Epidermal melanocyte (primary cell): ENCODE measurements around the gene ANKDD1A.

Experiments used
- DNase-seq: peaks from one replicate; pipeline ENCODE4 v3.0.0; 2011; ENCODE audit warnings: low spot score; ENCODE audit not compliant: insufficient read length

Gene ANKDD1A

GRCh38 chr15:64961013-64961412 is 49.3 kb downstream of the ANKDD1A start:
- no peak for DNase-seq

GRCh38 chr15:64969401-64969800 is 57.7 kb downstream of the ANKDD1A start:
- DNase-seq, result no peak

GRCh38 chr15:64970698-64971097 is 59.0 kb downstream of the ANKDD1A start:
- no peak for DNase-seq

DNA sequence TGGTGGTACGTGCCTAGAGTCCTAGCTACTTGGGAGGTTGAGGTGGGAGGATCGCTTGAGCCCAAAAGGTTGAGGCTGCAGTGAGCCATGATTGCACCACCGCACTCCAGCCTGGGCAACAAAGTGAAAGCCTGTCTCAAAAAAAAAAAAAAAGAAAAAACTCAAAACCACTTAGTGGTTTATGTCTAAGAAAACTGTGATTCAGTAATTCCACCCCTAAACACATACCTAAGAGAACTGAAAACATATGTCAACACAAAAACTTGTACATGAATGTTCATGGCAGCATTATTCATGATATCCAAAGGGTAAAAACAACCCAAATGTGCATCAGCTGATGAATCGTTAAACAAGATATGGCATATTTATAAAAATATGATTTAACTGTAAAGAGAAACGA is 63.7 kb downstream of the ANKDD1A start:
- DNase-seq, result no peak

GRCh38 chr15:64979252-64979710 is 67.6 kb downstream of the ANKDD1A start:
- DNase-seq, result no peak

- DNase-seq, result no peak
These were observed 70.2 kb downstream of the ANKDD1A start for GRCh38 chr15:64981812-64982431.

DNA sequence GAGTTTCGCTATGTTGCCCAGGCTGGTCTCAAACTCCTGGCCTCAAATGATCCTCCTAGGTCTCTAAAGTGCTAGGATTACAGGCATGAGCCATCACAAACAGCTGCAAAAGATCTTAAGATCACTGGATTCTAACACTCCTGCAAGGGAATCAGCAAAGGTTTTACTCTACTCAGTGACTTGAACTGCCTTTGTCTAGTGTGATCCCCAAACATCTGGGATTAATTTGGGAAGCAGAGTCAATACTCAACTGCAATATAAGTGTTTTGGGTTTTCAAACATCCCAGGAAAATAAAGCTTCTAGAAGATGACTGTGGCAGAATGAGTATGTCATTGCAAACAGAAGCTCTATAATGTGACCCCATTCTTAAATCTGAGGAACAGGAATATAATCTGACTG is 70.8 kb downstream of the ANKDD1A start:
- DNase-seq, result no peak

GRCh38 chr15:64985366-64986033 is 73.8 kb downstream of the ANKDD1A start:
- no peak for DNase-seq

DNA sequence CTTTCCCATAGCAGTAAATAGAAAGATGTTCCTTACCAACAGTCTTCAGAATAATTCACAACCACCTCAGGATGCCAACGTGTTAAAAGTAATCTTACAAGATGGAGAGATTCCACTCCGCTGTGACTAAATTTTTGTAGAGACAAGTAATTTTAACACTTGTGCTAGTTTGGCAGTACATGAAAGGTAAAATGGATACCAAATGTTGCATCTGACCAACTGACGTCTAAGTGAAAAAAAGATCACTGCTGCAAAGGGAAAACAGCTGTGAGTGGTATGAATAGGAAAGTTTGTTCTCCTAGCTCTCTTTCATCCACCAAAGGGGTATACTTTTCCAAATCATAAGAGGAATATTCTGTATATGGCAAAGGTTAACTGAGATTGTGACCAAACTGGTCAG is 75.4 kb downstream of the ANKDD1A start:
- no peak for DNase-seq

DNA sequence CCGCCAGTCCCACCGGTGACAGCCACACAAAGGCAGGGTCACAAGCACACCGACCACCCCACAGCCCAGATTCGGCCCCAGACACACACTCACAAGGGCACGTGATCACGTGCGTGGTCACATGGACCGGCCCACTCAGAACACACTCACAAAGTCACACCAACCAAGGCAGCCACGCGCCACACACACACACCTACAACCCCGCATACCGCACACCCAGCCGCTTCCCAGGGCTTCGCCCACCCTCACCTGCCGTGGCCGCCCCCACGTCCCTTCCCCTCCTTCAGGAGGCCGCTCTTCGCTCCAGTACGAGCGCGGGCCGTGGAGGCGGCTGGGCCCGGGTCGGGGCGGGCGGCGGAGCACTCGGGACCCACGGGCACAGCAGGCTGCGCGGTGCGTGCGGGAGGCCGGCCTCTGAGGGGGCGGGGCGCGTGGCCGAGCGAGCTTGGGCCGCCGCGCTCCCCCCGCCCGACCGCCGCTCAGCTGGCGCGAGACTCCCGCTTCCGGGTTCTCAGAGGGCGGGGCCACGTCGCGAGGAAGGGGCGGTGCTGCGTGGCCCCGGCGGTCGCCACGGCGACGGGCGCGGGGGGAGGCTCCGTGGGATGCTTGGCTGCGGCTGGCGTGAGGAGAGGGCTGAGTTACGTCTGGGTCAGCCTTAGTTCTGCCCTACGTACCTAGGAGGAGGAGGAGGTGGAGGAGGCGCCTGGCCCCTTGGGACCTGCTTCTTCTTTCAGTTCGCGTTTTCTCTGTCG is 77.9 kb downstream of the ANKDD1A start, which contains the start of gene SPG21:
TSS of gene SPG21 (minus strand) at position 499 of the 752 bp plus-strand sequence. CDS start 6,345 bp downstream, outside the sequence.
- peak; percentile 78 for DNase-seq

GRCh38 chr15:64990168-64990470 is 78.4 kb downstream of the ANKDD1A start:
- DNase-seq, result no peak

- DNase-seq, result peak; percentile 15
These were observed 79.9 kb downstream of the ANKDD1A start for GRCh38 chr15:64991536-64992135.

DNA sequence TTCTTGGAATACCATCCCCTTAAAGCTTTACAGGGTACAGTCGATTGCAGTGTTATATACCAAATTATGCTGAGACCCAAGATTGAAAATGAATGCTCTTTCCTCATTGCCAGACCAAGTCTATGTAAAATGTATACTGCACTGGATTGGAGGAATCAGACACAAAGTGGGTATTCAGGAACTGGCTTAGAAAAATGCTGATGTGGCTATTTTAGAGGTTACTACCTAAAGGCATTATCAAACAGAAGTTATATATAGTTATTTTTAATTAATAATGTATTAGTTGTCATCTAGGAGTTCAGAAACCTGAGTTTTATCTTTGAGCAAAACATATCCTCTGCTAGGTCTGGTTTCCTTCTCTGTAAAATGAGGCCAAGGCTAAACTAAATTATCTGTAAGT is 81.6 kb downstream of the ANKDD1A start:
- no peak for DNase-seq

DNA sequence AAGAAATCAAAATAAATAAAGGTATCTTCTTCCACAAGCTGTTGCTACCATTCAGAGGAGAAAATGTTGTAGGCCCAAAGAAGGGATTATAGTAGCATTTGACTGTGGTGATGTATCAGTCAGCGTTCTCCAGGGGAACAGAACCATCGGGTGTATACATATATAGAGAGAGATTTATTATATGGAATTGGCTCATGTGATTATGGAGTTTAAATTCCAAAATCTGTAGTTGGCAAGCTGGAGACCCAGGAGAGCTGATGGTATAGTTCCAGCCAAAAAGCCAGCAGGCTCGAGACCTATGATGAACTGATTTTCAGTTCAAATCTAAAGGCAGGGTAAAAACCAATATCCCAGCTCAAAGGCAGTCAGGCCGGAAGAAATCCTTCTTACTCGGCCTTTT is 85.4 kb downstream of the ANKDD1A start:
- DNase-seq, result no peak

DNA sequence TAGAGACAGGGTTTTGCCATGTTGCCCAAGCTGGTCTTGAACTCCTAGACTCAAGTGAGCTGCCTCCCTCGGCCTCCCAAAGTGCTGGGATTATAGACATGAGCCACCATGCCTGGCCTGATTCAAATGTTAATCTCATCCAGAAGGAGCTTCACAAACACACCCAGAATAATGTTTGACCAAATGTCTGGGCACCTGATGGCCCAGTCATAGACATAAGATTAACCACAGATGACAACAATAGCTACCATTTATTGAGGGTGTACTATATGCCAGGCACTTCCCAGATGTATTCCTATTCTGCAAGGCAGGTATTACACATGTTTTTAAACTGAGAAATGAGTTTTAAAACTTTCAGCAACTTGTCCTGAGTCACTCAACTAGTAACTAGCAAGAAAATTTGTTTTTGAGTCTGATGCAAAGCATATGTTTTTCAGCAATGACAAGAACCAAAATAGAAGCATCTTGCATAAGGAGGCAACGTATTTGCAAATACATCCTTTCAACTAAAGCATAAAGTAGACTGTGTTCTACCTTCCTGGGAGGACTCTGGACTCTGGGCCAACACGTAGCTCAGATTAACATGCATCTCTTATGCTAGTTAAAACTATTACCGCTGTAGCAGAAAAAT is 86.2 kb downstream of the ANKDD1A start:
- peak; percentile 21 for DNase-seq

DNA sequence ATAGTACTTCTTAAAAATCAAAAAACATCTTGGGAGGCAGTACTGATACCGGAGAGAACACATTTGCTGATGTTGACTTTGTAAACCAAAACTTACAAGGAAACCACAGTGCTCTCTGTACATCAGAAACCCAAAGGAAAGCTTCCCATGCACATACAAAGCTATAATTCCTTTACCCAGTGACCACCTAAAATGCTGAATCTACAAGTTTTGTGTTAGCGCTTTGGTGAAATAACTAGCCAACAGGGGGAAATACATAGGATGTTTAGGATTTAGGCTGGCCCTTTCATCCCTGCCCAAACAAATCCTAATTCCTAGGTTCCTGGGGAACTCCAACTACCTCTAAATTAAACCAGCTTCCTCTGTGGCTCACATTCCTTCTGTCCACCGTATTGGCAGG is 93.3 kb downstream of the ANKDD1A start:
- DNase-seq, result no peak

- DNase-seq, result no peak
These were observed 95.2 kb downstream of the ANKDD1A start for GRCh38 chr15:65006876-65007275.
